ENCODE measurements around the gene CD151. TPM values are rescaled to one million over a fixed set of nuclear protein-coding genes. Genes with fewer than 3 reads are reported as not detected.

Gene CD151
- total RNA-seq, 1 donor from 2014 or later: 486 TPM

DNA sequence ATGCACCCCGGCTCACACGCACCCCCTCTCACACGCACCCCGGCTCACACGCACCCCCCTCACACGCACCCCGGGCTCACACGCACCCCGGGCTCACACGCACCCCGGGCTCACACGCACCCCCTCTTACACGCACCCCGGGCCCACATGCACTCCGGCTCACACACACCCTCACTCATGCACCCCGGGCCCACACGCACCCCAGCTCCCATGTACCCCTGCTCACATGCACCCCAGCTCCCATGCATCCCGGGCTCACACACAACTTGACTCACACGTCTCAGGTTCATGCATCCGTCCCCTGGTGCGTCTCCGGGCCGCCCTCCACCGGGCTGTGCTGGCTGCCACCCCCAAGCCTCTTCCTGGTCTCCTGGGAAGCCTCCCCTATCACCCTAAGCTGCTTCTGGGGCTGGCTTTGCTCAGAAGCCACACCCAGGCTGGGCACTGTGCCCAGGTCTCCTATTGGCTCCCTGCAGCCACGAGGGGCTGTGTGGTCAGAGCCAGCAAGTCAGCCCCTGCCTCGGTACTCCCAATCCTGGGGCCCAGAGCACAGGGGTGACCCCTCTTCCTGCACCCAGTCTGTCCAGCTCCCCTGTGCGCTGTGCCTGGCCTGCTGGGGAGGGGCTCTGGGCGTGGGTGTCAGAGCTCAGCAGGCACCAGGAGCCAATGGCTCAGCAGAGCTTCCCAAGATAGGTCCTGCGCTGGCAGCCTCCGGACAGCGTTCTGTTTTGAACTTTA, 26.8 kb downstream of the CD151 start:
- H3K4me1 ChIP-seq: peaks cover 6% of the 10 kb centered on the region
- DNase-seq (no peak), ATAC-seq (peak; percentile 36)
- no peaks in the 10 kb centered on the region for H3K9me3 ChIP-seq
- H3K27me3 ChIP-seq: no peaks in the 10 kb centered on the region
- H3K36me3 ChIP-seq: peaks cover 4% of the 10 kb centered on the region
- intact Hi-C loops (cut with DNase I): no loop called here
- no peak overlapping the region for H3K27ac ChIP-seq
- TF ChIP-seq, protein P1, sequence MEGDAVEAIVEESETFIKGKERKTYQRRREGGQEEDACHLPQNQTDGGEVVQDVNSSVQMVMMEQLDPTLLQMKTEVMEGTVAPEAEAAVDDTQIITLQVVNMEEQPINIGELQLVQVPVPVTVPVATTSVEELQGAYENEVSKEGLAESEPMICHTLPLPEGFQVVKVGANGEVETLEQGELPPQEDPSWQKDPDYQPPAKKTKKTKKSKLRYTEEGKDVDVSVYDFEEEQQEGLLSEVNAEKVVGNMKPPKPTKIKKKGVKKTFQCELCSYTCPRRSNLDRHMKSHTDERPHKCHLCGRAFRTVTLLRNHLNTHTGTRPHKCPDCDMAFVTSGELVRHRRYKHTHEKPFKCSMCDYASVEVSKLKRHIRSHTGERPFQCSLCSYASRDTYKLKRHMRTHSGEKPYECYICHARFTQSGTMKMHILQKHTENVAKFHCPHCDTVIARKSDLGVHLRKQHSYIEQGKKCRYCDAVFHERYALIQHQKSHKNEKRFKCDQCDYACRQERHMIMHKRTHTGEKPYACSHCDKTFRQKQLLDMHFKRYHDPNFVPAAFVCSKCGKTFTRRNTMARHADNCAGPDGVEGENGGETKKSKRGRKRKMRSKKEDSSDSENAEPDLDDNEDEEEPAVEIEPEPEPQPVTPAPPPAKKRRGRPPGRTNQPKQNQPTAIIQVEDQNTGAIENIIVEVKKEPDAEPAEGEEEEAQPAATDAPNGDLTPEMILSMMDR (IDR thresholded peaks at IDR 0.05): no peak
- no peak overlapping the region for H3K4me3 ChIP-seq

DNA sequence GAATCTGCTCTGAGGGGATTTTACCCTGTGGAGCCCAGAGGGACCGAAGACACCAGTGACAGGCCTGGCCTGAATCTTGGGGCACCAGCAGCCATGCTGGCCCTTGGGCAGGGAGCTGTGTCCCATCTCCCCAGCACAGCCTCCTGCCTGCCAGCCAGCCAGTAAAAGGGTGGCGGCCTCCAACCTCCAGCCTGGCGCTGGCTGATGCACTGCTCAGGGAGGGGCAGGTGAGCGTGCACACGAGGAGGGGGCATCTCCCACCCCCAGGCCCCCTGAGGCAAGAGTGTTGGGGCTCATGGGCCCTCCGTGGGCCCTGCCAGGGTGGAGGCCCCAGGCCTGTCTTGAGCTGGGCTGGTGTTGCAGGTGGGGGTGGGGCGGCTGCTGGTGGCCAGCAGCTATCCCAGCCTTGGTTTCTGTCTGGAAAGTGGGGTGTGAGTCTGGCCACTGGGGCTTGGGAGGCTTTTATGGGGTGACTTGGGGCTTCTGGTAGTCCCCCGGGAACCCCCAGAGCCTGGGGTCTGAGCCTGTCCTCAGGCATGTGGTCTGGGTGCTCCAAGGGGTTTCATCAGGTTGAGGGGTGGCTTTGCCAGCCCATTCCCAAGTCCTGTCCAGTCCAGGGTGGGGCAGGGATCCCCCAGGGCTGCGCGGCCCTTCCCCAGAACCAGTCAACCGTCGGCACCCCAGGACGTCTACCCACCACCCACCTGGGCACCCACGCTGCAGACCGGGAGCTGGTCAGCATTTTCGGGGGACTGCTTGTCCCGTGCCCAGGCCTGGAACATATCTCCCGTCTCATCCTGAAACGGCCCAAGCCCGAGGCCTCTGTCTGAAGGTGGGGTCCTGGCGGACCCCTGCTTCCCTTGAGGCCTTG, 27.7 kb downstream of the CD151 start:
- Histone ChIP-seq H3K27me3 (no peaks in the 10 kb centered on the region), H3K27ac (no peak overlapping the region), H3K36me3 (peaks cover 11% of the 10 kb centered on the region), H3K9me3 (no peaks in the 10 kb centered on the region), H3K4me1 (peaks cover 6% of the 10 kb centered on the region), H3K4me3 (no peak overlapping the region)
- ATAC-seq (no peak), DNase-seq (no peak)
- intact Hi-C loops (cut with DNase I): no loop called here
- TF ChIP-seq, protein P1 (IDR thresholded peaks at IDR 0.05): no peak

DNA sequence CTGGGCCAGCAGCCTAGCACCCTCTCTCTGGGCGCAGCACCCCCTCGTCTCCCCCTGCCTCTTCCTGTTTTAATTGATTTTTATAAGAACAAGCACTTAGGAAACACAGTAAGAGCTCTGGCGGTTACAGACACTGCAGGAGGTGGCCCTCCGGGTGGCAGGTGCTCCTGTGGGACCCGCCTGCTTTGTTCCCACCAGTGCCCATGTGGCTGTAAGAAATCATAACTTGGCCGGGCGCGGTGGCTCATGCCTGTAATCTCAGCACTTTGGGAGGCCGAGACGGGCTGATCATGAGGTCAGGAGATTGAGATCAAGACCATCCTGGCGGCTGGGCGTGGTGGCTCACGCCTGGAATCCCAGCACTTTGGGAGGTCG, 28.3 kb downstream of the CD151 start:
- Histone ChIP-seq H3K27ac (no peak overlapping the region), H3K4me1 (peaks cover 6% of the 10 kb centered on the region), H3K36me3 (peaks cover 17% of the 10 kb centered on the region), H3K9me3 (no peaks in the 10 kb centered on the region), H3K4me3 (no peak overlapping the region), H3K27me3 (no peaks in the 10 kb centered on the region)
- TF ChIP-seq, protein P1 (IDR thresholded peaks at IDR 0.05): no peak
- ATAC-seq (no peak), DNase-seq (no peak)
- intact Hi-C loops (cut with DNase I): no loop called here

DNA sequence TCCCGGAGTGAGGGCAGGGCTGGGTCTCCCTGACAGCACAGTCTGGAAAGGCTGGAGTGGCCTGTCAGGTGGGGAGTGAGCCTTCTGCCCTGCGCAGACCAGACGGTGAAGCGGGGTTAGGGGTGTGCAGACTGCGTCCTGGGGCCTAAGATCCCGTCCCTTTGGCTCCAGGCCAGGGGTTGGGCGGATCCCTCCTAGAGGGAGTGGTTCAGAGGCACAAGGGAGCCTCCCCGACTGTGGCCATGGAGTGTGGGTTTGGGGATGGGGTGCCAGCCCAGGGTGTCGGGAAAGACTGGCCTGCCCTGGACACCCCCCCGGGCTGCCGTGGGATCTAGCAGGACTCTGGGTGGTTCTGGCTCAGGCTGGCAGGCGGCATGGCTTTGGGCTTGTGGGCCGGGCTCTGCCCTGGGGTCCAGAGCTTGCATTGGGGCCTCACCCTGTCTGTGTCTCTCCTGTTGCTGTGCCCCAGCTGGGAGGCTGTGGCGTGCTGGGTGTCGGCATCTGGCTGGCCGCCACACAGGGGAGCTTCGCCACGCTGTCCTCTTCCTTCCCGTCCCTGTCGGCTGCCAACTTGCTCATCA, 29.4 kb downstream of the CD151 start:
- peaks cover 28% of the 10 kb centered on the region for H3K36me3 ChIP-seq
- peaks cover 6% of the 10 kb centered on the region for H3K4me1 ChIP-seq
- H3K9me3 ChIP-seq: no peaks in the 10 kb centered on the region
- no peaks in the 10 kb centered on the region for H3K27me3 ChIP-seq
- no peak for DNase-seq
- no peak overlapping the region for H3K4me3 ChIP-seq
- intact Hi-C loops (cut with DNase I): no loop called here
- TF ChIP-seq, protein P1 (IDR thresholded peaks at IDR 0.05): no peak
- no peak overlapping the region for H3K27ac ChIP-seq
- no peak for ATAC-seq

DNA sequence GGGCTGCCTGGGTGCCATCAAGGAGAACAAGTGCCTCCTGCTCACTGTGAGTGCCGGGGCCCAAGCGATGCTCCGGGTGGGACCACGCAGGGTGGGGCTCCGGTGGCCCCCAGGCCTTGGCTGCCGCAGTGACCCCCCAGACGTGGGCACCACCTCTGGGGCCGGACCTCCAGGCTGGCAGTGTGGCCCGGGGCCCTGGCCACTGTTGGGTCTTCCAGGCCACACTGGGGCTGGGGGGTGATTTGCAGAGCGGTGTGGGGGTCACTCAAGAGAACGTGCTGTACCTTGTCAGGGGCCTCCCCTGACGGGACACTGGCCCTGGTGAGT, 29.9 kb downstream of the CD151 start:
- Histone ChIP-seq H3K9me3 (no peaks in the 10 kb centered on the region), H3K4me3 (no peak overlapping the region), H3K27ac (no peak overlapping the region), H3K36me3 (peaks cover 29% of the 10 kb centered on the region), H3K4me1 (peaks cover 6% of the 10 kb centered on the region), H3K27me3 (no peaks in the 10 kb centered on the region)
- intact Hi-C loops (cut with DNase I): no loop called here
- TF ChIP-seq, protein P1 (IDR thresholded peaks at IDR 0.05): no peak
- no peak for ATAC-seq
- DNase-seq: no peak

Measured in upper lobe of right lung (tissue), 1 donor.